Parathyroid adenoma (tissue), 2 donors: Measurements from ENCODE around the gene NEGR1.

Source experiments
- H2AFZ ChIP-seq: fragments of 300-600 bp; sonication (generic); one replicate; pipeline ENCODE4 v1.7.0; 2017; ENCODE audit warnings: antibody characterized with exemption, mild to moderate bottlenecking
- H3K27ac ChIP-seq: fragments of 300-600 bp; sonication (generic); one replicate; pipeline ENCODE4 v1.7.0; 2017
- H3K27me3 ChIP-seq: fragments of 300-600 bp; sonication (generic); one replicate; pipeline ENCODE4 v1.7.0; 2017; ENCODE audit warnings: low read length; ENCODE audit not compliant: control insufficient read depth, insufficient read depth
- H3K36me3 ChIP-seq: fragments of 300-600 bp; sonication (generic); one replicate; pipeline ENCODE4 v1.7.0; 2017; ENCODE audit warnings: low read length; ENCODE audit not compliant: control insufficient read depth, insufficient read depth
- H3K4me1 ChIP-seq: fragments of 300-600 bp; sonication (generic); one replicate; pipeline ENCODE4 v1.7.0; 2017; ENCODE audit warnings: control low read depth
- H3K4me2 ChIP-seq: fragments of 300-600 bp; sonication (generic); one replicate; pipeline ENCODE4 v1.7.0; 2017; ENCODE audit warnings: low read length
- H3K4me3 ChIP-seq: fragments of 300-600 bp; sonication (generic); one replicate; pipeline ENCODE4 v1.7.0; 2017; ENCODE audit warnings: low read depth, low read length
- H3K79me2 ChIP-seq: fragments of 300-600 bp; sonication (generic); one replicate; pipeline ENCODE4 v1.7.0; 2017; ENCODE audit warnings: control low read depth
- H3K9ac ChIP-seq: fragments of 300-600 bp; sonication (generic); one replicate; pipeline ENCODE4 v1.7.0; 2017; ENCODE audit warnings: mild to moderate bottlenecking
- H3K9me3 ChIP-seq: fragments of 300-600 bp; sonication (generic); one replicate; pipeline ENCODE4 v1.7.0; 2017; ENCODE audit warnings: low read length; ENCODE audit not compliant: control insufficient read depth
- TF ChIP-seq, protein P1 (sequence below): fragments of 300-600 bp; sonication (generic); IDR thresholded peaks from one replicate; pipeline ENCODE4 v1.7.0; 2017; ENCODE audit warnings: antibody characterized with exemption, mild to moderate bottlenecking
- donor health status: primary hyperparathyroidism.

Gene NEGR1

GRCh38 chr1:71548398-71548890, 733.9 kb downstream of the NEGR1 start:
- Histone ChIP-seq H3K79me2 (no peaks in the 10 kb centered on the region), H3K27ac (no peak overlapping the region), H3K27me3 (no peaks in the 10 kb centered on the region), H3K4me3 (no peak overlapping the region), H3K9ac (no peak overlapping the region), H3K36me3 (no peaks in the 10 kb centered on the region), H3K4me1 (no peaks in the 10 kb centered on the region), H3K4me2 (no peak overlapping the region), H3K9me3 (no peaks in the 10 kb centered on the region), H2AFZ (no peak overlapping the region)
- TF ChIP-seq, protein P1, sequence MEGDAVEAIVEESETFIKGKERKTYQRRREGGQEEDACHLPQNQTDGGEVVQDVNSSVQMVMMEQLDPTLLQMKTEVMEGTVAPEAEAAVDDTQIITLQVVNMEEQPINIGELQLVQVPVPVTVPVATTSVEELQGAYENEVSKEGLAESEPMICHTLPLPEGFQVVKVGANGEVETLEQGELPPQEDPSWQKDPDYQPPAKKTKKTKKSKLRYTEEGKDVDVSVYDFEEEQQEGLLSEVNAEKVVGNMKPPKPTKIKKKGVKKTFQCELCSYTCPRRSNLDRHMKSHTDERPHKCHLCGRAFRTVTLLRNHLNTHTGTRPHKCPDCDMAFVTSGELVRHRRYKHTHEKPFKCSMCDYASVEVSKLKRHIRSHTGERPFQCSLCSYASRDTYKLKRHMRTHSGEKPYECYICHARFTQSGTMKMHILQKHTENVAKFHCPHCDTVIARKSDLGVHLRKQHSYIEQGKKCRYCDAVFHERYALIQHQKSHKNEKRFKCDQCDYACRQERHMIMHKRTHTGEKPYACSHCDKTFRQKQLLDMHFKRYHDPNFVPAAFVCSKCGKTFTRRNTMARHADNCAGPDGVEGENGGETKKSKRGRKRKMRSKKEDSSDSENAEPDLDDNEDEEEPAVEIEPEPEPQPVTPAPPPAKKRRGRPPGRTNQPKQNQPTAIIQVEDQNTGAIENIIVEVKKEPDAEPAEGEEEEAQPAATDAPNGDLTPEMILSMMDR, result no peak

- no peaks in the 10 kb centered on the region for H3K79me2 ChIP-seq
- no peaks in the 10 kb centered on the region for H3K36me3 ChIP-seq
- no peak overlapping the region for H2AFZ ChIP-seq
- H3K4me2 ChIP-seq, result no peak overlapping the region
- no peak overlapping the region for H3K27ac ChIP-seq
- H3K4me1 ChIP-seq, result no peaks in the 10 kb centered on the region
- no peak overlapping the region for H3K9ac ChIP-seq
- no peaks in the 10 kb centered on the region for H3K27me3 ChIP-seq
- H3K4me3 ChIP-seq, result no peak overlapping the region
- H3K9me3 ChIP-seq, result no peaks in the 10 kb centered on the region
- TF ChIP-seq, protein P1, result no peak
Observed at GRCh38 chr1:71542155-71542554, 740.2 kb downstream of the NEGR1 start.

- H3K27ac ChIP-seq, result no peak overlapping the region
- H3K4me2 ChIP-seq, result no peak overlapping the region
- H3K4me3 ChIP-seq, result no peak overlapping the region
- H3K27me3 ChIP-seq, result no peaks in the 10 kb centered on the region
- no peaks in the 10 kb centered on the region for H3K4me1 ChIP-seq
- no peaks in the 10 kb centered on the region for H3K36me3 ChIP-seq
- TF ChIP-seq, protein P1, result no peak
- H2AFZ ChIP-seq, result no peak overlapping the region
- no peaks in the 10 kb centered on the region for H3K9me3 ChIP-seq
- H3K9ac ChIP-seq, result no peak overlapping the region
- no peaks in the 10 kb centered on the region for H3K79me2 ChIP-seq
Observed at GRCh38 chr1:71533950-71534349, 748.4 kb downstream of the NEGR1 start.

GRCh38 chr1:71532343-71532742, 750.0 kb downstream of the NEGR1 start:
- TF ChIP-seq, protein P1, result no peak
- H3K79me2 ChIP-seq, result no peaks in the 10 kb centered on the region
- H3K27ac ChIP-seq, result no peak overlapping the region
- H3K9ac ChIP-seq, result no peak overlapping the region
- no peak overlapping the region for H3K4me3 ChIP-seq
- no peak overlapping the region for H3K4me2 ChIP-seq
- H3K9me3 ChIP-seq, result no peaks in the 10 kb centered on the region
- H2AFZ ChIP-seq, result no peak overlapping the region
- H3K36me3 ChIP-seq, result no peaks in the 10 kb centered on the region
- no peaks in the 10 kb centered on the region for H3K4me1 ChIP-seq
- no peaks in the 10 kb centered on the region for H3K27me3 ChIP-seq

- Histone ChIP-seq H3K9ac (no peak overlapping the region), H3K27ac (no peak overlapping the region), H3K36me3 (no peaks in the 10 kb centered on the region), H3K4me1 (no peaks in the 10 kb centered on the region), H2AFZ (no peak overlapping the region), H3K9me3 (no peaks in the 10 kb centered on the region), H3K4me2 (no peak overlapping the region), H3K4me3 (no peak overlapping the region), H3K27me3 (no peaks in the 10 kb centered on the region), H3K79me2 (no peaks in the 10 kb centered on the region)
- TF ChIP-seq, protein P1, result no peak
Observed at GRCh38 chr1:71526824-71527223, 755.5 kb downstream of the NEGR1 start.
